ES-I3 (cell line): ENCODE results near the gene POTEB2.
"Not testable (repeated sequence)": the region's sequence is repeated elsewhere in the genome, so short reads cannot be mapped to it uniquely, and the experiment has no call there.

ENCODE experiments used
- H3K36me3 ChIP-seq: 2 replicates; pipeline ENCODE4 v1.6.1; 2013; ENCODE audit warnings: mild to moderate bottlenecking, low read length, control low read depth, moderate library complexity; ENCODE audit not compliant: insufficient read depth
- H3K4me1 ChIP-seq: 2 replicates; pipeline ENCODE4 v1.6.1; 2013; ENCODE audit warnings: mild to moderate bottlenecking, control low read depth, low read length; ENCODE audit not compliant: insufficient read depth
- H3K9ac ChIP-seq: 2 replicates; pipeline ENCODE4 v1.6.1; 2013; ENCODE audit warnings: low read depth, mild to moderate bottlenecking, low read length, moderate library complexity
- H3K9me3 ChIP-seq: 2 replicates; pipeline ENCODE4 v1.6.1; 2013; ENCODE audit warnings: mild to moderate bottlenecking, low read length, moderate library complexity; ENCODE audit not compliant: control insufficient read depth, insufficient read depth

The POTEB2 gene

DNA sequence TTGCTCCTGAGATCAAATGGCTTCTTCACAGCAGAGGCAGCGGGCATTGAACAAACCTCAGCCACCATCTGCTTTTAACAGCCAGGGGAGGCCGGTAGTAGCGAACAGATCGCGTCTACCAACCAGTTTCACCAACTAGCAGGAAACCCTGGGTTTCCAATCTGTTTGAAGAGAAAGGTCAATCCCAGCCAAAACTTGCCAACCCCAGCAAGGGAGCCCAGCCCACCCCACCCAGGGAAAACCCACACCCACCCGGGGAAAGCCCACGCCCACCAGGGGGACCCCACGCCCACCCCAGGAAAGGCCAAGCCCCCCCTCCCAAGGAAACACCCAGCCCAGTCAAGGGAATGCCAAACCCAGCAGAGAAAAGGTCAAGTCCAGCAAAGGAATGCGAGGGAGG lies at the start of gene POTEB2:
POTEB2 (minus strand) TSS at position 101 of the 400 bp plus-strand sequence; CDS start at position 68, 33 bp downstream.
- not testable (repeated sequence) for H3K9ac ChIP-seq, H3K4me1 ChIP-seq, H3K36me3 ChIP-seq, H3K9me3 ChIP-seq

DNA sequence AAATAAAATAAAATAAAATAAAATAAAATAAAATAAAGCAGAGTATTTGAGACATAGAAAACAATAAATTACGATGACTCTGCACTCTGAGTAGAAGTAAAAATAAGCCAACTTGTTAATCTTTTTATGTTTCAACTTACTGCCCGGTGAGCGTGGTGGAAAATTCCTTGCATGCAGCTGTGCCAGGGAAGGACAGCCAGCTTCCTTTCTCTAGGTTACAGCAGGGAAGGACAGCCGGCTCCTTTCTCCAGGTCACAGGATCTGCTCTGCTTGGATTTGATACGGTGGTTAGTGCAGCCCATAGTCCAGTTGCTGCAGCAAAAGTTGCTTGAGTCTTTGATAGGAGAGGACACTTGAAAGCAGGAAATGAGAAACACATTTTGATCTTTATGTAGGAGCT lies 13.8 kb upstream of the POTEB2 start:
- H3K4me1 ChIP-seq, H3K36me3 ChIP-seq, H3K9me3 ChIP-seq, H3K9ac ChIP-seq: not testable (repeated sequence)

DNA sequence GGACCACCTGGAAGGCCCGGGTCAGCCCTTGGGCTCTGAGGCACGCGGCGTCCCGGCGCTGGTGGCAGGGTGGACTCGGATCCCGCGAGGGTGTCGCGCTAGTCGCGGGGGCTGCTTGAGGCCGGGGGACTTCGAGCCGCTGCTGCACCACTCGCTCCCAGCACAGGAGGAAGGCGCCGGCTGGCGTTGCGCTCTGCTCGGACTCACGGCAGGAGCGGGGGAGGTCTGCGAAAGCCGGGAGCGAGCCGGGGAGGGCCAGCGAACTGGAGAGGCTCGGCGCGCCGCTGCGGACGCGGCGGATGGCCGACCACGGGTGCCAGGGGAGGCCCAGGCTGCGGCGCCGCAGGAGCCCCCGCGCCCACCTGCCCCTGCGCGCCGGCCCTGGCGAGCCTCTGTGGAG lies 12.3 kb upstream of the POTEB2 start:
- H3K9me3 ChIP-seq, H3K4me1 ChIP-seq: not testable (repeated sequence)

DNA sequence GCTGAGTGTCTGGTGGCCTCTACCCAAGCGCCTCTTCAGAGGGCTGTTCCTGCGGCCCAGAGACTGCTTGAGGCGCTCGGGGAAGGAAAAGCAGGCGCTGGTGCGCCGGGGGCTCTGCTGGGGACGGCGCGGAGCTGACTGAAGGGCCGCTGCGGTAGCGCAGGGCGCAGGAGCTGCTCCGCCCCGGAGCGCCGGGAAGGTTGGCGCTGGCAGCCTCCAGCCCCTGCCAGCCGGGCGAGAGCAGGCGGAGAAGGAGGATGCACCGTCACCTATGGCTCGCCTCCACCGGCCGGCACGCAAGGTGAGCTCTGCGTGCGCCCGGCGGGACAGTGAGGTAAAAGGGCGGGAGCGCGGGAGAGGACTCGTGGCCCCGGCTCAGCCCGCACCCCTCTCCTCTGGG lies 11.7 kb upstream of the POTEB2 start:
- not testable (repeated sequence) for H3K9me3 ChIP-seq, H3K36me3 ChIP-seq, H3K4me1 ChIP-seq, H3K9ac ChIP-seq

More for the DNA sequence above, 12.3 kb upstream of the POTEB2 start:
- not testable (repeated sequence) for H3K9ac ChIP-seq, H3K36me3 ChIP-seq
